NCI-H748 (cell line): ENCODE results near the gene EXOC2.
"Not testable (repeated sequence)": the region's sequence is repeated elsewhere in the genome, so short reads cannot be mapped to it uniquely, and the experiment has no call there.

ENCODE experiments used
- DNase-seq: peaks from one replicate; lab custom pipeline; 2025; ENCODE audit not compliant: unreplicated experiment; lab: John Stamatoyannopoulos, UW

The EXOC2 gene

GRCh38 chr6:583635-584034, 109.3 kb downstream of the EXOC2 start:
- no peak for DNase-seq

GRCh38 chr6:583116-583515, 109.8 kb downstream of the EXOC2 start:
- DNase-seq = no peak

- DNase-seq = no peak
Measured at GRCh38 chr6:582370-582769, 110.6 kb downstream of the EXOC2 start.

- peak; percentile 41 for DNase-seq
Measured at GRCh38 chr6:579339-579738, 113.6 kb downstream of the EXOC2 start.

GRCh38 chr6:572596-573265, 120.2 kb downstream of the EXOC2 start:
- no peak for DNase-seq

- DNase-seq = no peak
Measured at GRCh38 chr6:571892-572291, 121.0 kb downstream of the EXOC2 start.

- no peak for DNase-seq
Measured at GRCh38 chr6:570825-571224, 122.1 kb downstream of the EXOC2 start.

GRCh38 chr6:568954-569523, 123.9 kb downstream of the EXOC2 start:
- DNase-seq = no peak

- no peak for DNase-seq
Measured at GRCh38 chr6:568085-568484, 124.9 kb downstream of the EXOC2 start.

GRCh38 chr6:563863-564262, 129.1 kb downstream of the EXOC2 start:
- DNase-seq = no peak

- DNase-seq = no peak
Measured at GRCh38 chr6:562052-562676, 130.8 kb downstream of the EXOC2 start.

GRCh38 chr6:561335-561734, 131.6 kb downstream of the EXOC2 start:
- not testable (repeated sequence) for DNase-seq

GRCh38 chr6:558959-559358, 134.0 kb downstream of the EXOC2 start:
- DNase-seq = no peak

- DNase-seq = no peak
Measured at GRCh38 chr6:558089-558488, 134.8 kb downstream of the EXOC2 start.

- DNase-seq = no peak
Measured at GRCh38 chr6:551829-552350, 141.0 kb downstream of the EXOC2 start.

- DNase-seq = no peak
Measured at GRCh38 chr6:551405-551804, 141.5 kb downstream of the EXOC2 start.

GRCh38 chr6:549906-550305, 143.0 kb downstream of the EXOC2 start:
- no peak for DNase-seq

- DNase-seq = no peak
Measured at GRCh38 chr6:548517-548916, 144.4 kb downstream of the EXOC2 start.

GRCh38 chr6:548091-548490, 144.8 kb downstream of the EXOC2 start:
- no peak for DNase-seq

GRCh38 chr6:540490-540889, 152.4 kb downstream of the EXOC2 start:
- DNase-seq = no peak

GRCh38 chr6:537114-537513, 155.8 kb downstream of the EXOC2 start:
- no peak for DNase-seq

GRCh38 chr6:530425-530824, 162.5 kb downstream of the EXOC2 start:
- no peak for DNase-seq
